ENCODE data around the gene CMTM8. TPM values are rescaled to one million over a fixed set of nuclear protein-coding genes. Genes with fewer than 3 reads are reported as not detected.

CMTM8 gene
- total and polyA plus RNA-seq, 2 donors (not counting 1 experiment from before 2014, with no cell fraction given) = under 0.01 to 0.50 TPM

- no peak overlapping the region for H2AFZ ChIP-seq (ENCODE audit: low read length)
- H3K9me3 ChIP-seq (ENCODE audit: control insufficient read depth, insufficient read depth, low read depth, low read length) = no peaks in the 10 kb centered on the region
- no peaks in the 10 kb centered on the region for H3K4me1 ChIP-seq (ENCODE audit: control insufficient read depth, extremely low read depth, insufficient read depth, low read length)
- no peak overlapping the region for H3K4me2 ChIP-seq (ENCODE audit: extremely low read depth, insufficient read depth, low read length)
- no peak overlapping the region for H3K27ac ChIP-seq (ENCODE audit: insufficient read depth, low read length)
- no peaks in the 10 kb centered on the region for H4K20me1 ChIP-seq (ENCODE audit: control insufficient read depth, extremely low read depth, insufficient read depth, low read length)
- no peaks in the 10 kb centered on the region for H3K79me2 ChIP-seq (ENCODE audit: control insufficient read depth, insufficient read depth, low read length)
- H3K27me3 ChIP-seq (ENCODE audit: control insufficient read depth, insufficient read depth, low read length) = peaks cover 3% of the 10 kb centered on the region
- no peak overlapping the region for H3K9ac ChIP-seq (ENCODE audit: insufficient read depth, low read length)
- no peaks in the 10 kb centered on the region for H3K36me3 ChIP-seq (ENCODE audit: control insufficient read depth, insufficient read depth, low read length)
- no peak for DNase-seq (ENCODE audit: low read depth in 2 of 2)
- no peak overlapping the region for H3K4me3 ChIP-seq (replicated peaks in 1 of 4; ENCODE audit: control extremely low read depth in 1 of 4, insufficient read depth in 1 of 4, low read depth in 3 of 4, low read length in 4 of 4)
- no peak for TF ChIP-seq EZH2 (IDR thresholded peaks at IDR 0.05; ENCODE audit: low read length, missing control alignments)
- TF ChIP-seq, protein P1, sequence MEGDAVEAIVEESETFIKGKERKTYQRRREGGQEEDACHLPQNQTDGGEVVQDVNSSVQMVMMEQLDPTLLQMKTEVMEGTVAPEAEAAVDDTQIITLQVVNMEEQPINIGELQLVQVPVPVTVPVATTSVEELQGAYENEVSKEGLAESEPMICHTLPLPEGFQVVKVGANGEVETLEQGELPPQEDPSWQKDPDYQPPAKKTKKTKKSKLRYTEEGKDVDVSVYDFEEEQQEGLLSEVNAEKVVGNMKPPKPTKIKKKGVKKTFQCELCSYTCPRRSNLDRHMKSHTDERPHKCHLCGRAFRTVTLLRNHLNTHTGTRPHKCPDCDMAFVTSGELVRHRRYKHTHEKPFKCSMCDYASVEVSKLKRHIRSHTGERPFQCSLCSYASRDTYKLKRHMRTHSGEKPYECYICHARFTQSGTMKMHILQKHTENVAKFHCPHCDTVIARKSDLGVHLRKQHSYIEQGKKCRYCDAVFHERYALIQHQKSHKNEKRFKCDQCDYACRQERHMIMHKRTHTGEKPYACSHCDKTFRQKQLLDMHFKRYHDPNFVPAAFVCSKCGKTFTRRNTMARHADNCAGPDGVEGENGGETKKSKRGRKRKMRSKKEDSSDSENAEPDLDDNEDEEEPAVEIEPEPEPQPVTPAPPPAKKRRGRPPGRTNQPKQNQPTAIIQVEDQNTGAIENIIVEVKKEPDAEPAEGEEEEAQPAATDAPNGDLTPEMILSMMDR (conservative IDR thresholded peaks at IDR 0.05 in 1 of 2, IDR thresholded peaks at IDR 0.05 in 1 of 2; ENCODE audit: low read depth in 1 of 2, low read length in 2 of 2) = no peak
Measured at GRCh38 chr3:32337505-32337904, 99.0 kb downstream of the CMTM8 start.

GRCh38 chr3:32340039-32340438 is 101.6 kb downstream of the CMTM8 start:
- Histone ChIP-seq H3K79me2 (ENCODE audit: control insufficient read depth, insufficient read depth, low read length) (no peaks in the 10 kb centered on the region), H3K9me3 (ENCODE audit: control insufficient read depth, insufficient read depth, low read depth, low read length) (no peaks in the 10 kb centered on the region), H2AFZ (ENCODE audit: low read length) (no peak overlapping the region), H3K4me3 (replicated peaks in 1 of 4; ENCODE audit: control extremely low read depth in 1 of 4, insufficient read depth in 1 of 4, low read depth in 3 of 4, low read length in 4 of 4) (no peak overlapping the region), H3K4me1 (ENCODE audit: control insufficient read depth, extremely low read depth, insufficient read depth, low read length) (no peaks in the 10 kb centered on the region), H3K36me3 (ENCODE audit: control insufficient read depth, insufficient read depth, low read length) (no peaks in the 10 kb centered on the region), H4K20me1 (ENCODE audit: control insufficient read depth, extremely low read depth, insufficient read depth, low read length) (no peaks in the 10 kb centered on the region), H3K4me2 (ENCODE audit: extremely low read depth, insufficient read depth, low read length) (no peak overlapping the region), H3K27ac (ENCODE audit: insufficient read depth, low read length) (no peak overlapping the region), H3K9ac (ENCODE audit: insufficient read depth, low read length) (no peak overlapping the region), H3K27me3 (ENCODE audit: control insufficient read depth, insufficient read depth, low read length) (peaks cover 4% of the 10 kb centered on the region)
- DNase-seq (ENCODE audit: low read depth in 2 of 2) = peak; percentile 47 to 74
- no peak for TF ChIP-seq EZH2 (IDR thresholded peaks at IDR 0.05; ENCODE audit: low read length, missing control alignments)
- TF ChIP-seq, protein P1 (conservative IDR thresholded peaks at IDR 0.05 in 1 of 2, IDR thresholded peaks at IDR 0.05 in 1 of 2; ENCODE audit: low read depth in 1 of 2, low read length in 2 of 2) = peak; percentile 47 to 72

DNA sequence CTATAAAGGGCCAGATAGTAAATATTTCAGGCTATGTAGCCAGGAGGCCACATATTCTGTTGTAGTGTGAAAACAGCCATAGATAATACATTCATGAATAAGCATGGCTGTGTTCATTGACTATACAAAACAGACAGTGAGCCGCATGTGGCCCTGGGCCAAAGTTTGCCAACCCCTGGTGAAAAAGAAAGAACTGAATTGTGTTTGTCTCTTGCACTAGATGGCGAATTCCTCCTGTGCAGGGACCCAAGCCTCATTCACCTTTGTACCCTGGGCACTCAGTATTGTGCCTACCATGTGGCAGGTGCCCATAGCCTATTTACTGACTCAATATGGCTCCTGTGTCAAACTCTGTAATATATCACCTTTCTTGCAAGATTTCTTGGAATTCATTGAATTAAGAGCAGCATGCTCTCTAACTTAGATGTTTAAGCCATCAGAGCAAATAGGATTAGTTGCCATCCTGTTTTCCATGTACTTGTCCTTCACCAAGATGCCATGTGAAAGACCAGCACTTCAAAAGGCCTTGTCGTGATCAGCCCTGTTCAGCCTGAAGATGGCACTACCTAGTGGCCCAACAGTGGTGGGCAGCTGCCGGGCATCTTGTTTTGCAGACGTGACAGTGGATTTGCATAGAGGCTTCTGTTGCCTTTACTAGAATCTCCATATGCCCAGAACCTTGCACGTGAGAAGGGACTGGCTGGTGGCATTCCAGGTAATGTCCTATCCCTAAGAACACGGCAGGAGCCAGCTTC is 102.3 kb downstream of the CMTM8 start:
- Histone ChIP-seq H2AFZ (ENCODE audit: low read length) (no peak overlapping the region), H3K27me3 (ENCODE audit: control insufficient read depth, insufficient read depth, low read length) (peaks cover 4% of the 10 kb centered on the region), H3K4me3 (replicated peaks in 1 of 4; ENCODE audit: control extremely low read depth in 1 of 4, insufficient read depth in 1 of 4, low read depth in 3 of 4, low read length in 4 of 4) (no peak overlapping the region), H3K4me2 (ENCODE audit: extremely low read depth, insufficient read depth, low read length) (no peak overlapping the region), H3K4me1 (ENCODE audit: control insufficient read depth, extremely low read depth, insufficient read depth, low read length) (no peaks in the 10 kb centered on the region), H3K36me3 (ENCODE audit: control insufficient read depth, insufficient read depth, low read length) (no peaks in the 10 kb centered on the region), H3K27ac (ENCODE audit: insufficient read depth, low read length) (no peak overlapping the region), H4K20me1 (ENCODE audit: control insufficient read depth, extremely low read depth, insufficient read depth, low read length) (no peaks in the 10 kb centered on the region), H3K79me2 (ENCODE audit: control insufficient read depth, insufficient read depth, low read length) (no peaks in the 10 kb centered on the region), H3K9me3 (ENCODE audit: control insufficient read depth, insufficient read depth, low read depth, low read length) (no peaks in the 10 kb centered on the region), H3K9ac (ENCODE audit: insufficient read depth, low read length) (no peak overlapping the region)
- no peak for TF ChIP-seq EZH2 (IDR thresholded peaks at IDR 0.05; ENCODE audit: low read length, missing control alignments)
- TF ChIP-seq, protein P1 (conservative IDR thresholded peaks at IDR 0.05 in 1 of 2, IDR thresholded peaks at IDR 0.05 in 1 of 2; ENCODE audit: low read depth in 1 of 2, low read length in 2 of 2) = no peak
- no peak for DNase-seq (ENCODE audit: low read depth in 2 of 2)

Measured in fibroblast of lung (primary cell).